IMR-90 (cell line): ENCODE results near the gene PANK2. TPM values are rescaled to one million over a fixed set of nuclear protein-coding genes. Genes with fewer than 3 reads are reported as not detected.
"Not testable (repeated sequence)": the region's sequence is repeated elsewhere in the genome, so short reads cannot be mapped to it uniquely, and the experiment has no call there.

ENCODE experiments used
- ATAC-seq: fragments of 200-7000 bp; cut with Tn5 transposase; 2 replicates; pipeline ENCODE4 v1.9.1; 2020; ENCODE audit warnings: low read depth, mild to moderate bottlenecking, moderate library complexity
- BruUV-seq: library from RNA; stranded (reverse); fragments of 400-500 nt; replicated peaks from 2 replicates; lab custom pipeline; 2021; lab: Mats Ljungman, UMichigan
- CTCF ChIA-PET: fragments of 300-600 bp; formaldehyde crosslinking; extraction: SDS; loops from one replicate; lab custom pipeline; 2021; ENCODE audit warnings: antibody characterized with exemption; lab: Yijun Ruan, JAX
- POLR2A ChIA-PET: fragments of 300-600 bp; sonication (Branson Sonifier 250); formaldehyde crosslinking; loops from one replicate; lab custom pipeline; 2022; ENCODE audit warnings: antibody characterized with exemption; ENCODE audit not compliant: unreplicated experiment; lab: Charles Lee
- DNase-seq: peaks from one replicate; pipeline ENCODE4 v3.0.0; 2013
- H2AFZ ChIP-seq: replicated peaks from 2 replicates; pipeline ENCODE3; 2013; ENCODE audit warnings: low read length, mild to moderate bottlenecking; ENCODE audit not compliant: poor library complexity
- H2AK5ac ChIP-seq: 2 replicates; pipeline ENCODE4 v1.6.1; 2013; ENCODE audit warnings: low read depth, low read length, inconsistent platforms
- H2AK9ac ChIP-seq: replicated peaks from 2 replicates; pipeline ENCODE3; 2013; ENCODE audit warnings: mild to moderate bottlenecking, low read depth, low read length, moderate library complexity; ENCODE audit not compliant: poor library complexity
- H2BK120ac ChIP-seq: 2 replicates; pipeline ENCODE4 v1.6.1; 2013; ENCODE audit warnings: low read depth, low read length, inconsistent platforms
- H2BK15ac ChIP-seq: 3 replicates; pipeline ENCODE4 v1.6.1; 2013; ENCODE audit warnings: low read depth, low read length, inconsistent platforms
- H2BK20ac ChIP-seq: 2 replicates; pipeline ENCODE4 v1.6.1; 2013; ENCODE audit warnings: low read depth, mild to moderate bottlenecking, inconsistent platforms, low read length, moderate library complexity
- H2BK5ac ChIP-seq: 2 replicates; pipeline ENCODE4 v1.6.1; 2013; ENCODE audit warnings: mild to moderate bottlenecking, low read depth, low read length, inconsistent platforms; ENCODE audit not compliant: poor library complexity, severe bottlenecking
- H3K14ac ChIP-seq: replicated peaks from 2 replicates; pipeline ENCODE4 v1.6.1; 2013; ENCODE audit warnings: low read depth, low read length, inconsistent platforms
- H3K18ac ChIP-seq: 2 replicates; pipeline ENCODE4 v1.6.1; 2013; ENCODE audit warnings: low read depth, low read length, control low read depth
- H3K23ac ChIP-seq: 2 replicates; pipeline ENCODE4 v1.6.1; 2013; ENCODE audit warnings: low read depth, low read length, inconsistent platforms
- H3K27ac ChIP-seq: 2 replicates; pipeline ENCODE4 v1.5.1; 2013; ENCODE audit warnings: mild to moderate bottlenecking, control low read depth, low read length; ENCODE audit not compliant: insufficient read depth
- H3K27me3 ChIP-seq: 2 replicates; pipeline ENCODE4 v1.6.1; 2013; ENCODE audit warnings: low read length; ENCODE audit not compliant: control insufficient read depth, insufficient read depth
- H3K36me3 ChIP-seq: 2 replicates; pipeline ENCODE4 v1.6.1; 2013; ENCODE audit warnings: low read length, mixed read lengths; ENCODE audit not compliant: control insufficient read depth, insufficient read depth
- H3K4ac ChIP-seq: 2 replicates; pipeline ENCODE4 v1.6.1; 2013; ENCODE audit warnings: low read depth, low read length, inconsistent platforms
- H3K4me1 ChIP-seq: 2 replicates; pipeline ENCODE4 v1.6.1; 2013; ENCODE audit warnings: low read length, mixed read lengths; ENCODE audit not compliant: control insufficient read depth, insufficient read depth
- H3K4me2 ChIP-seq: 2 replicates; pipeline ENCODE4 v1.6.1; 2013; ENCODE audit warnings: low read depth, mild to moderate bottlenecking, control low read depth, low read length, moderate library complexity
- H3K4me3 ChIP-seq: 2 replicates; pipeline ENCODE4 v1.5.1; 2013; ENCODE audit warnings: low read depth, mild to moderate bottlenecking, control low read depth, low read length, moderate library complexity; ENCODE audit not compliant: insufficient read depth
- H3K56ac ChIP-seq: 2 replicates; pipeline ENCODE4 v1.6.1; 2013; ENCODE audit warnings: low read length, inconsistent platforms; ENCODE audit not compliant: insufficient read depth; ENCODE audit errors: extremely low read depth
- H3K79me1 ChIP-seq, 2 experiments: 2 replicates each; pipeline ENCODE4 v1.6.1; 2013; ENCODE audit warnings: low read length in 2 of 2, inconsistent platforms in 1 of 2, low read depth in 1 of 2
- H3K9ac ChIP-seq: 2 replicates; pipeline ENCODE4 v1.6.1; 2013; ENCODE audit warnings: low read depth, low read length, control low read depth
- H3K9me1 ChIP-seq: 2 replicates; pipeline ENCODE4 v1.6.1; 2013; ENCODE audit warnings: low read length, inconsistent platforms; ENCODE audit not compliant: insufficient read depth
- H3K9me3 ChIP-seq: 2 replicates; pipeline ENCODE4 v1.6.1; 2013; ENCODE audit warnings: low read length; ENCODE audit not compliant: control insufficient read depth, insufficient read depth
- H4K20me1 ChIP-seq: 2 replicates; pipeline ENCODE4 v1.6.1; 2013; ENCODE audit warnings: low read length, inconsistent platforms; ENCODE audit not compliant: insufficient read depth
- H4K5ac ChIP-seq: 2 replicates; pipeline ENCODE4 v1.6.1; 2013; ENCODE audit warnings: mild to moderate bottlenecking, low read depth, low read length, control low read depth
- H4K8ac ChIP-seq, 2 experiments: 2 replicates each; pipeline ENCODE4 v1.6.1; 2013; ENCODE audit warnings: low read depth in 2 of 2, low read length in 2 of 2, control low read depth in 1 of 2, inconsistent platforms in 1 of 2
- H4K91ac ChIP-seq: 2 replicates; pipeline ENCODE4 v1.6.1; 2013; ENCODE audit warnings: low read depth, low read length, inconsistent platforms; ENCODE audit not compliant: insufficient read depth
- NFE2L2 ChIP-seq: fragments of 150-350 bp; IDR thresholded peaks from 2 replicates; pipeline ENCODE4 v1.6.1; 2016; ENCODE audit warnings: low read depth, mild to moderate bottlenecking, low read length
- RCOR1 ChIP-seq: IDR thresholded peaks from 2 replicates; pipeline ENCODE4 v1.6.1; 2012; ENCODE audit warnings: mild to moderate bottlenecking, low read length, improper control_type of control experiment; ENCODE audit not compliant: insufficient replicate concordance
- RFX5 ChIP-seq: IDR thresholded peaks from 2 replicates; pipeline ENCODE4 v1.8.0; 2012; ENCODE audit warnings: low read depth, mild to moderate bottlenecking, low read length, moderate library complexity
- WGBS, 2 experiments: methylation state at CpG; one replicate each; pipeline versions ENCODE4 v1.1.5 to v1.1.7; 2013; ENCODE audit warnings: missing lambda C conversion rate in 2 of 2; ENCODE audit not compliant: insufficient read length in 1 of 2; ENCODE audit errors: extremely low coverage in 2 of 2; 5-methylcytosine and 5-hydroxymethylcytosine counted together
- dilution Hi-C: fragments of 300-500 bp; cut with HindIII; formaldehyde crosslinking; loops from one replicate; pipeline ENCODE4 v1.14.3; 2018; ENCODE audit warnings: low sequenced_read_pairs; ENCODE audit not compliant: unreplicated experiment
- in situ Hi-C: fragments of 300-500 bp; cut with MboI; formaldehyde crosslinking; loops from 3 replicates; pipeline ENCODE4 v1.14.3; 2019; ENCODE audit warnings: low sequenced_read_pairs, inconsistent platforms, mixed read lengths
- intact Hi-C: fragments of 100-400 bp; cut with micrococcal nuclease; formaldehyde crosslinking; loops from 2 replicates; pipeline ENCODE4 v1.10.0; 2022
- polyA plus RNA-seq, 3 experiments: library from polyadenylated mRNA; depleted of rRNA; stranded (reverse); fragments of >200 nt; gene quantifications; 2 replicates each; pipeline ENCODE4 v1.2.3, GENCODE V29; 2012; ENCODE audit warnings: low replicate concordance in 1 of 3
- total RNA-seq: library from RNA; depleted of rRNA; stranded (reverse); fragments of >200 nt; gene quantifications from 2 replicates; pipeline ENCODE4 v1.2.3, GENCODE V29; 2012

The PANK2 gene
- total and polyA plus RNA-seq, 2 of the 4 experiments (the other 2 are of a cell fraction), result 17.7 to 28.1 TPM

- H3K36me3 ChIP-seq, result peaks cover 37% of the 10 kb centered on the region
- intact Hi-C loops (no loop called here), dilution Hi-C loops (no loop called here), in situ Hi-C loops (no loop called here)
- no peak overlapping the region for H2AK5ac ChIP-seq
- H3K9me3 ChIP-seq, result no peaks in the 10 kb centered on the region
- H2BK15ac ChIP-seq, result no peak overlapping the region
- CTCF ChIA-PET, result no interaction called here
- H3K4me3 ChIP-seq, result no peak overlapping the region
- no peak for TF ChIP-seq NFE2L2
- TF ChIP-seq RFX5, result no peak
- no peak for TF ChIP-seq RCOR1
- no peaks in the 10 kb centered on the region for H3K27me3 ChIP-seq
- no peak overlapping the region for H2BK120ac ChIP-seq
- H3K18ac ChIP-seq, result no peak overlapping the region
- no peak overlapping the region for H3K4ac ChIP-seq
- no peak overlapping the region for H2BK5ac ChIP-seq
- no peak overlapping the region for H3K14ac ChIP-seq
- H2AK9ac ChIP-seq, result no peak overlapping the region
- H3K9ac ChIP-seq, result no peak overlapping the region
- H4K8ac ChIP-seq, result no peak overlapping the region
- peaks cover 10 to 28% of the 10 kb centered on the region in 2 experiments for H3K79me1 ChIP-seq
- no peak overlapping the region for H3K56ac ChIP-seq
- no peak overlapping the region for H3K27ac ChIP-seq
- H3K4me2 ChIP-seq, result no peak overlapping the region
- no TSS peak for BruUV-seq
- peaks cover 5% of the 10 kb centered on the region for H3K9me1 ChIP-seq
- H4K20me1 ChIP-seq, result 0 out of 2 replicates have a peak, but pooled peaks cover 3% of the 10 kb centered on the region
- H4K5ac ChIP-seq, result no peak overlapping the region
- H2AFZ ChIP-seq, result no peak overlapping the region
- no peak overlapping the region for H3K23ac ChIP-seq
- DNase-seq (no peak), ATAC-seq (no peak)
- no peaks in the 10 kb centered on the region for H3K4me1 ChIP-seq
- H4K91ac ChIP-seq, result no peak overlapping the region
- POLR2A ChIA-PET, result no interaction called here
- 100% methylated on average over 1 of the region's 6 CpGs; no CpG with 5 or more reads in 1 of the 2 experiments for WGBS, 2 experiments
- H2BK20ac ChIP-seq, result no peak overlapping the region
Observed at GRCh38 chr20:3940905-3941304, 51.7 kb downstream of the PANK2 start.

- H3K56ac ChIP-seq, H2BK20ac ChIP-seq, H2BK15ac ChIP-seq, ATAC-seq, H3K4me3 ChIP-seq, BruUV-seq, POLR2A ChIA-PET, H2AFZ ChIP-seq, H3K23ac ChIP-seq, H4K20me1 ChIP-seq, H4K5ac ChIP-seq, H3K9me3 ChIP-seq, in situ Hi-C loops, H4K8ac ChIP-seq, H3K4me2 ChIP-seq, H3K18ac ChIP-seq, H2BK120ac ChIP-seq, H3K27me3 ChIP-seq, H4K91ac ChIP-seq, H3K4ac ChIP-seq, H2AK9ac ChIP-seq, H2AK5ac ChIP-seq, H3K9ac ChIP-seq, H3K9me1 ChIP-seq, H3K4me1 ChIP-seq, DNase-seq, H2BK5ac ChIP-seq, H3K27ac ChIP-seq, dilution Hi-C loops, intact Hi-C loops, H3K14ac ChIP-seq: not testable (repeated sequence)
- H3K36me3 ChIP-seq, result peaks cover 32% of the 10 kb centered on the region
- CTCF ChIA-PET, result interaction anchor here (0.6 to 0.8 kb wide), 3 partner anchors 17 to 134 kb away, joined by 3 to 5 read pairs (median 4); no protein-coding TSS in a partner anchor
- H3K79me1 ChIP-seq, result peaks cover 3 to 22% of the 10 kb centered on the region in 2 experiments; a peak in 3 of 4 replicates
- WGBS, 2 experiments, result 100% methylated on average over 1 of the region's 7 CpGs; no CpG with 5 or more reads in 1 of the 2 experiments
Observed at GRCh38 chr20:3946666-3947065, 57.5 kb downstream of the PANK2 start.
